OCI-LY1 (cell line): Measurements from ENCODE around the gene IDI1.

Experiments
- H2AFZ ChIP-seq: fragments of 200-600 bp; sonication (generic), shearing (Covaris generic); 2 replicates; pipeline ENCODE4 v1.6.0; 2014; ENCODE audit warnings: antibody characterized with exemption, mild to moderate bottlenecking, low read length
- H3F3A ChIP-seq: fragments of 200-600 bp; sonication (generic), shearing (Covaris generic); 2 replicates; pipeline ENCODE4 v1.6.0; 2014; ENCODE audit warnings: mild to moderate bottlenecking, antibody characterized with exemption, low read length, moderate library complexity; ENCODE audit not compliant: insufficient read depth
- H3K27ac ChIP-seq: fragments of 200-600 bp; sonication (generic); 2 replicates; pipeline ENCODE4 v1.5.1; 2014; ENCODE audit warnings: low read length, mixed run types, mild to moderate bottlenecking, low read depth; ENCODE audit not compliant: poor library complexity, severe bottlenecking
- H3K27me3 ChIP-seq: fragments of 200-600 bp; sonication (generic); 2 replicates; pipeline ENCODE4 v1.6.0; 2014; ENCODE audit warnings: antibody characterized with exemption, mild to moderate bottlenecking, low read length, moderate library complexity; ENCODE audit not compliant: insufficient read depth
- H3K36me3 ChIP-seq: fragments of 200-600 bp; sonication (generic); 2 replicates; pipeline ENCODE4 v1.6.1; 2014; ENCODE audit warnings: mild to moderate bottlenecking, antibody characterized with exemption, low read length, moderate library complexity, mixed read lengths; ENCODE audit not compliant: insufficient read depth
- H3K4me1 ChIP-seq: fragments of 200-600 bp; sonication (generic); 2 replicates; pipeline ENCODE4 v1.5.1; 2014; ENCODE audit warnings: mild to moderate bottlenecking, low read length, moderate library complexity; ENCODE audit not compliant: insufficient read depth, severe bottlenecking
- H3K4me2 ChIP-seq: fragments of 200-600 bp; sonication (generic), shearing (Covaris generic); 2 replicates; pipeline ENCODE4 v1.6.1; 2014; ENCODE audit warnings: low read length
- H3K4me3 ChIP-seq: fragments of 200-600 bp; sonication (generic); 2 replicates; pipeline ENCODE4 v1.5.1; 2014; ENCODE audit warnings: low read length, low read depth, mild to moderate bottlenecking, mixed read lengths; ENCODE audit not compliant: poor library complexity, severe bottlenecking
- H3K79me2 ChIP-seq: fragments of 200-600 bp; shearing (Covaris generic); 2 replicates; pipeline ENCODE4 v1.6.1; 2016; ENCODE audit warnings: mixed run types, low read length, mixed read lengths; ENCODE audit not compliant: insufficient read depth
- H3K9ac ChIP-seq: fragments of 200-600 bp; sonication (generic), shearing (Covaris generic); 2 replicates; pipeline ENCODE4 v1.6.1; 2014; ENCODE audit warnings: mild to moderate bottlenecking, low read length, mixed read lengths
- H3K9me2 ChIP-seq: fragments of 200-600 bp; sonication (generic), shearing (Covaris generic); 2 replicates; pipeline ENCODE4 v1.6.1; 2014; ENCODE audit warnings: low read depth, mild to moderate bottlenecking, low read length, mixed read lengths
- H3K9me3 ChIP-seq: fragments of 200-600 bp; shearing (Covaris generic); 2 replicates; pipeline ENCODE4 v1.6.1; 2014; ENCODE audit warnings: low read length, mixed read lengths
- H4K20me1 ChIP-seq: fragments of 200-600 bp; sonication (generic), shearing (Covaris generic); 2 replicates; pipeline ENCODE4 v1.6.0; 2016; ENCODE audit warnings: mild to moderate bottlenecking, low read length; ENCODE audit not compliant: insufficient read depth
- EZH2 ChIP-seq: fragments of 200-600 bp; sonication (generic), shearing (Covaris generic); IDR thresholded peaks from 2 replicates; pipeline ENCODE4 v1.8.0; 2017; ENCODE audit warnings: borderline replicate concordance, mixed run types, mild to moderate bottlenecking, antibody characterized with exemption, low read length, moderate library complexity, mixed read lengths
- TF ChIP-seq, protein P1 (sequence below): fragments of 200-600 bp; sonication (generic), shearing (Covaris generic); IDR thresholded peaks from 2 replicates; pipeline ENCODE4 v1.5.1; 2017; ENCODE audit warnings: mild to moderate bottlenecking, antibody characterized with exemption, low read length, moderate library complexity, mixed read lengths

The IDI1 gene

DNA sequence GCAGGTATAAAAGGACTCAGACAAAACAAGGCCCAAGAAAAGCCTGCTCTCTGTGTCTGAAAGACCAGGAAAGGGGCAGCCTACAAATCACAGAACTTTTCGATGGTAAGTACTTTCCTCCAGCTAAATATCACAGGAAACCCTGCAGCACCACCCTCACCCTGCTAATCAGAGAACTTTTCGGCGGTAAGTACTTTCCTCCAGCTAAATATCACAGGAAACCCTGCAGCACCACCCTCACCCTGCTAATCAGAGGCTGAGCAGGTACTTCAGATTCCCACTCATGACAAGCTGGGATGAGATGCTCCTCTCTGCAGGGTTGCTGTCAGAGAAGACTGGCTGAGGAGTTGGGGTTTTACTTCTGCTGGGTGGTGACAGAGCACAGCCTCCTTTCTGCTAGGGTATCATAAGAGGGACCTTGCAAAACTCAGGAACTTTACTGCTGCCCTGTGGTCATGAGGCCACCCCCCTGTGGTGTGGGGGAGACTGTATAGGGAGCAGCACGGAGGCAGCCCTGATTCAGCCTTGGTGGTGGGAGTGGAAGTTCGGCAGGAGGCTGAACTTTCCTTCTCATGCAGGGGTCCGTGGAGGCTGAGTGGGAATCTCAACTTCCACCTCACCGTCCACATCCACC lies 14.4 kb upstream of the IDI1 start:
- no peak overlapping the region for H2AFZ ChIP-seq
- no peak overlapping the region for H3K4me3 ChIP-seq
- H3K27me3 ChIP-seq: no peaks in the 10 kb centered on the region
- peaks cover 40% of the 10 kb centered on the region for H3K36me3 ChIP-seq
- H3K9me2 ChIP-seq: no peaks in the 10 kb centered on the region
- no peaks in the 10 kb centered on the region for H3K9me3 ChIP-seq
- TF ChIP-seq, protein P1, sequence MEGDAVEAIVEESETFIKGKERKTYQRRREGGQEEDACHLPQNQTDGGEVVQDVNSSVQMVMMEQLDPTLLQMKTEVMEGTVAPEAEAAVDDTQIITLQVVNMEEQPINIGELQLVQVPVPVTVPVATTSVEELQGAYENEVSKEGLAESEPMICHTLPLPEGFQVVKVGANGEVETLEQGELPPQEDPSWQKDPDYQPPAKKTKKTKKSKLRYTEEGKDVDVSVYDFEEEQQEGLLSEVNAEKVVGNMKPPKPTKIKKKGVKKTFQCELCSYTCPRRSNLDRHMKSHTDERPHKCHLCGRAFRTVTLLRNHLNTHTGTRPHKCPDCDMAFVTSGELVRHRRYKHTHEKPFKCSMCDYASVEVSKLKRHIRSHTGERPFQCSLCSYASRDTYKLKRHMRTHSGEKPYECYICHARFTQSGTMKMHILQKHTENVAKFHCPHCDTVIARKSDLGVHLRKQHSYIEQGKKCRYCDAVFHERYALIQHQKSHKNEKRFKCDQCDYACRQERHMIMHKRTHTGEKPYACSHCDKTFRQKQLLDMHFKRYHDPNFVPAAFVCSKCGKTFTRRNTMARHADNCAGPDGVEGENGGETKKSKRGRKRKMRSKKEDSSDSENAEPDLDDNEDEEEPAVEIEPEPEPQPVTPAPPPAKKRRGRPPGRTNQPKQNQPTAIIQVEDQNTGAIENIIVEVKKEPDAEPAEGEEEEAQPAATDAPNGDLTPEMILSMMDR: no peak
- TF ChIP-seq EZH2: no peak
- H3K4me2 ChIP-seq: no peak overlapping the region
- H3K79me2 ChIP-seq: peaks cover 33% of the 10 kb centered on the region
- no peaks in the 10 kb centered on the region for H4K20me1 ChIP-seq
- no peak overlapping the region for H3K9ac ChIP-seq
- H3F3A ChIP-seq: no peaks in the 10 kb centered on the region
- no peak overlapping the region for H3K27ac ChIP-seq
- H3K4me1 ChIP-seq: peaks cover 20% of the 10 kb centered on the region

- Histone ChIP-seq H3K36me3 (peaks cover 43% of the 10 kb centered on the region), H3K79me2 (peaks cover 42% of the 10 kb centered on the region), H2AFZ (no peak overlapping the region), H4K20me1 (no peaks in the 10 kb centered on the region), H3K4me2 (no peak overlapping the region; the same call in 1 of the 2 replicates), H3K27ac (no peak overlapping the region), H3K9me3 (no peaks in the 10 kb centered on the region), H3K4me1 (peaks cover 31% of the 10 kb centered on the region), H3K4me3 (no peak overlapping the region), H3K9me2 (no peaks in the 10 kb centered on the region), H3K9ac (no peak overlapping the region), H3F3A (no peaks in the 10 kb centered on the region), H3K27me3 (no peaks in the 10 kb centered on the region)
- no peak for TF ChIP-seq EZH2
- TF ChIP-seq, protein P1: no peak
Measured at GRCh38 chr10:1061930-1062774, 13.2 kb upstream of the IDI1 start.

DNA sequence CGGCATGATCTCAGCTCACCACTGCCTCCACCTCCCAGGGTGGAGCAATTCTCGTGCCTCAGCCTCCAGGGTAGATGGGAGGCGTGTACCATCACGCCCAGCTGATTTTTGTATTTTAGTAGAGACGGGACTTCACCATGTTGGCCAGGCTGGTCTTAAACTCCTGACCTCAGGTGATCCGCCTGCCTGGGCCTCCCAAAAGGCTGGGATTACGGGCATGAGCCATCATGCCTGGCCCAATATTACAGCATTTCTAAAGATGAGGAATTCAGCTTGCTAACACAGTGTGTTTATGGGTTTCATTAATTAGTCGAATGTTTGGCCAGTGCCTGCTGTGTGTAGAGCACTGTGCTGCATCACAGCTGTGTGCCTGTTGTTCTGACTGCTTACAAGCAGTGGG lies 11.0 kb upstream of the IDI1 start:
- TF ChIP-seq, protein P1: no peak
- TF ChIP-seq EZH2: no peak
- Histone ChIP-seq H3K27me3 (no peaks in the 10 kb centered on the region), H3K4me3 (no peak overlapping the region), H3F3A (no peaks in the 10 kb centered on the region), H3K9me3 (no peaks in the 10 kb centered on the region), H3K9ac (no peak overlapping the region), H3K27ac (no peak overlapping the region), H4K20me1 (no peaks in the 10 kb centered on the region), H3K79me2 (peaks cover 51% of the 10 kb centered on the region), H3K36me3 (peaks cover 41% of the 10 kb centered on the region), H3K4me2 (no peak overlapping the region), H3K4me1 (peaks cover 38% of the 10 kb centered on the region), H3K9me2 (no peaks in the 10 kb centered on the region), H2AFZ (no peak overlapping the region)
